ENCODE measurements around the gene IRF4.

- no peak for TF ChIP-seq EZH2phosphoT487 (IDR thresholded peaks at IDR 0.05; ENCODE audit: low read length)
- no peak for TF ChIP-seq CTCF (IDR thresholded peaks at IDR 0.05; ENCODE audit: low read length)
Observed at GRCh38 chr6:435441-436307, 44.1 kb downstream of the IRF4 start.

Data from MM.1S (cell line).